GM15510 (cell line): Measurements from ENCODE around the gene CSTPP1.

Source experiments
- POLR2A ChIP-seq: IDR thresholded peaks from 3 replicates; pipeline ENCODE4 v1.6.1; 2011; ENCODE audit warnings: borderline replicate concordance; ENCODE audit not compliant: insufficient read length; ENCODE audit errors: extremely low read depth

CSTPP1 gene

GRCh38 chr11:46900091-46900746 is 36.3 kb upstream of the CSTPP1 start:
- no peak for TF ChIP-seq POLR2A

- no peak for TF ChIP-seq POLR2A
Measured at GRCh38 chr11:46901156-46901555, 35.4 kb upstream of the CSTPP1 start.

- TF ChIP-seq POLR2A = no peak
Measured at GRCh38 chr11:46902694-46903093, 33.9 kb upstream of the CSTPP1 start.

- no peak for TF ChIP-seq POLR2A
Measured at GRCh38 chr11:46903846-46904245, 32.7 kb upstream of the CSTPP1 start.

GRCh38 chr11:46905806-46906205 is 30.8 kb upstream of the CSTPP1 start:
- TF ChIP-seq POLR2A = no peak

- no peak for TF ChIP-seq POLR2A
Measured at GRCh38 chr11:46906609-46907041, 29.9 kb upstream of the CSTPP1 start.

- no peak for TF ChIP-seq POLR2A
Measured at GRCh38 chr11:46907606-46908005, 29.0 kb upstream of the CSTPP1 start.

- no peak for TF ChIP-seq POLR2A
Measured at GRCh38 chr11:46912526-46913150, 23.9 kb upstream of the CSTPP1 start.

- no peak for TF ChIP-seq POLR2A
Measured at GRCh38 chr11:46913484-46913883, 23.1 kb upstream of the CSTPP1 start.

- TF ChIP-seq POLR2A = no peak
Measured at GRCh38 chr11:46914363-46914762, 22.2 kb upstream of the CSTPP1 start.

- TF ChIP-seq POLR2A = no peak
Measured at GRCh38 chr11:46914910-46915309, 21.7 kb upstream of the CSTPP1 start.

GRCh38 chr11:46916286-46917108 is 20.1 kb upstream of the CSTPP1 start:
- TF ChIP-seq POLR2A = no peak

GRCh38 chr11:46917109-46917761 is 19.3 kb upstream of the CSTPP1 start:
- TF ChIP-seq POLR2A = no peak

GRCh38 chr11:46917762-46918082 is 18.8 kb upstream of the CSTPP1 start:
- TF ChIP-seq POLR2A = no peak
